SIG-M5 treated with dmso at 0.1 percent for 504 hours (cell line): Measurements from ENCODE around the gene MPIG6B.
A peak's percentile ranks its signal among the peaks of the same experiment; 100 is the strongest.

Experiments used
- DNase-seq: peaks from one replicate; lab custom pipeline; 2025; ENCODE audit not compliant: unreplicated experiment; lab: John Stamatoyannopoulos, UW

Gene MPIG6B, protein sequence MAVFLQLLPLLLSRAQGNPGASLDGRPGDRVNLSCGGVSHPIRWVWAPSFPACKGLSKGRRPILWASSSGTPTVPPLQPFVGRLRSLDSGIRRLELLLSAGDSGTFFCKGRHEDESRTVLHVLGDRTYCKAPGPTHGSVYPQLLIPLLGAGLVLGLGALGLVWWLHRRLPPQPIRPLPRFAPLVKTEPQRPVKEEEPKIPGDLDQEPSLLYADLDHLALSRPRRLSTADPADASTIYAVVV

DNA sequence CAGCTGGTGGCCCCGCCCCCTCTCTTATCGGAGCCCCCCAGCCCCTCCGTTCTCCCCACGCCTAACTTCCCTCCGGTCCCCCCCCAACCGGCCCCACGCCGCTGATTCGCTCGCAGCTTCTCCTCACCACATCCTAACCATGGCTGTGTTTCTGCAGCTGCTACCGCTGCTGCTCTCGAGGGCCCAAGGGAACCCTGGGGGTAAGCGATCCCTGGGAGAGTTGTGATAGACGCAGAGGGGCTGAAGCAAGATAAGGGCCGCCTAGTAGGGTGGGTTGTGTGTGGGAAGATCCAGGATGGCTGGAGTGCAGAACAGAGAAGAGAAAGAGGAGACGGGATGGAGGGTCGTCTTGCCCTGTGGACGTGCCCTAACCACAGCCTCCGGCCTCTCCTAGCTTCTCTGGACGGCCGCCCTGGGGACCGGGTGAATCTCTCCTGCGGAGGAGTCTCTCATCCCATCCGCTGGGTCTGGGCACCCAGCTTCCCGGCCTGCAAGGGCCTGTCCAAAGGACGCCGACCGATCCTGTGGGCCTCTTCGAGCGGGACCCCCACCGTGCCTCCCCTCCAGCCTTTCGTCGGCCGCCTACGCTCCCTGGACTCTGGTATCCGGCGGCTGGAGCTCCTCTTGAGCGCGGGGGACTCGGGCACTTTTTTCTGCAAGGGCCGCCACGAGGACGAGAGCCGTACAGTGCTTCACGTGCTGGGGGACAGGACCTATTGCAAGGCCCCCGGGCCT is at the start of gene MPIG6B:
Gene MPIG6B, plus strand, starts transcription at position 129 of the 735 bp plus-strand sequence. Its CDS starts 11 bp downstream, at position 140.
- no peak for DNase-seq

DNA sequence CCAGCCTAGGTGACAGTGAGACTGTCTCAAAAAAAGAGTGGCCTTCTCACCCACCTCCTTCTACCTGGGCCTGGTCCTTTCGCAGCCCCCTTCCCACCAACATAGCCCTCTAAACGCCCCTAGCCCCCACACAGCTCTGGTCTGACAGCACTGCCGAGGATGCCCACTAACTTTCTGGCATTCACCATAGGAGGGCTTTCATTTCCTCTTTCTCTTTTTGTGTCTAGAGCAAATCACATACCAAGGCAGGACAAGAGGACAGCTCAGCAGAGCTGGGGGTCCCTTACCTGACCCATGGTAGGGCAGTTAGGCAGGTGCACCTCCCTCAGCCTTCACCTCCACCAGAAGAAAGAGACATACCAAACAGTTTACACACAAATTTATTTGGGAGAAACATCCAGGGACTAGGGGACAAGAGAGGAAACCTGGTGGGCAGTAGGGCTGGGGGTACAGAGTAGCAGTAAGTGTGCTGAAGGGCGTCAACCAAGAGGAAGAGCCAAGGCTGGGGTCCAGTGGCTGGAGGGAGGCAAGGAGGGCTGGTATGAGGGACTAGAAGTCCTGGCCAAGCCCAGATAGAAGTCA is 46.8 kb upstream of the MPIG6B start:
- peak; percentile 39 for DNase-seq

DNA sequence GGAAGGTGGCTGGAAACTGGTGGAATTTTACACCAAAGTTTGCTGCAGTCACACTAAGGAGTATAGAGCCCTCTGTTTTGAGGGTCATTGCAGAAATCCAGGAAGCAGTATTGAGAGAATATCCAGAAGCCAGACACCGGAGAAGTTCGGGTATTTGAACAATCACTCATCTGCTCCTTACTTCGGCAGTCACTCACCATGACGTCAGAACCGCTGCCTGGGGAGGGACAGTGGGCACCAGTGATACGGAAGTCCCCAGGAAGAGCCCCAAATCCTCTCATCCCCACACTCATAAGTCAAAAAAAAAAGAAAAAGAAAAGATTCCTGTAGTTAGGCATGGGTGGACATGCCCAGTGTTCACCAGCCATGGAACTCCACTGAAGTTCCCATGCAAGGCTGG is 46.3 kb upstream of the MPIG6B start:
- no peak for DNase-seq

DNA sequence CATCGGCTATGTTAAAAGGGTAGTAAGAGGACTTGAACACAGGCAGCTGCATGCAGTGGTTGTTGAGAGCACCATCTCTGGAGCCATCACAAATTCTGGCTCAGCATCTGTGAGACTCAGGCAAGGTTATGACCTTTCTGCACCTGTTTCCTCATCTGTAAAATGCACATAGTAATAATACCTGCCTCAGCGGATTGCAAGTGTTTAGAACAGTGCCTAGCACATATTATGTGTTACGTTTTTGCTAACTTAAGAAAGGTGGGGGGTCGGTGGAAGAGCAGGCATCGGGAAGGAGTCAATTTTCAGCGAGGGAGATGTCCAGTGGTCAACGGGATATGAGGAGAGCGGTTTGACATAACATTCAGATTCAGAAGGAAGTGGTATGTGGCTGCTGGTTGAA is 45.2 kb upstream of the MPIG6B start:
- DNase-seq: no peak

DNA sequence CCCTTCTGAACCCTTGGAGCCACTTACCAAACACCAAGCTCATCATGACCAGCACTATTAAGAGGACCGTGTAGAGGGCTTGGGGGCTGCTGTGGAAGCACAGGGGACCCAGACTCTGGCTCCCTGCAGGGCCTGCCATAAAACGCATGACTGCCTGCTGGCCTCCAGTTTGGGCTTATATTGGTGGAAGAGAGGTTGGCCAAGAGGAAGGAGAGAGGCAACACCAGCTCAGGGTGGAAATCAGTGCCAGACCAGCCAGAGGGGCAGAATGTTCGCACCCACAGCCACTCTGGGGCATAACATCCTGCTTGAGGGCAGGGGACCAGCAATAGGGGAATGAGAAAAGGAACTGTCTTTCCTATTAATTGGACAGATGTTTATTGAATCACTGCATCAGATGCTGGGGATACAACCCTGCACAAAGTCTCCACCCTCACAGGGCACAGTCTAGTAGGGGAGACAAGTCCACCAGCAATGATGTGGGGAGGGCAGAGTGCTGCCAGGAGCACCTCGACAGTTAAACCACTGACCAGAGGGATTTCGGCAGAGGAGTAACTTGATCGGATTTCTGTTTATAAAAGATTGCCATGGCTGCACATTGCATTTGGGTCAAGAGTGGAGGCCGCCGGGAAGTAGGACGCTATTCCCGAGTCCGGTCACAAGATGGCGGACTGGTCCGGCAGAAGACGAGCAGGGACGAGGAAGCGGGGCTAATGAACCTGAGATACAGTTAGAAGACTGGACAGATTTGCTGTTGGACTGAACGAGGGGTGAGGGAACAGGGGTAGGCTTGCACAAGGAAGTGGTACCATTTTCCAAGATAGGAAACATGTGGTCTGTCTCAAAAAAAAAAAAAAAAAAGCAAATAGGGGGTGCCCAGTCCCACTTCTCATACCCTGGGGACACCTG is 42.7 kb upstream of the MPIG6B start, which contains the start of gene LY6G5C:
Gene LY6G5C, minus strand, starts transcription at position 842 of the 909 bp plus-strand sequence. Its CDS starts 694 bp downstream, at position 148.
- peak; percentile 62 for DNase-seq

DNA sequence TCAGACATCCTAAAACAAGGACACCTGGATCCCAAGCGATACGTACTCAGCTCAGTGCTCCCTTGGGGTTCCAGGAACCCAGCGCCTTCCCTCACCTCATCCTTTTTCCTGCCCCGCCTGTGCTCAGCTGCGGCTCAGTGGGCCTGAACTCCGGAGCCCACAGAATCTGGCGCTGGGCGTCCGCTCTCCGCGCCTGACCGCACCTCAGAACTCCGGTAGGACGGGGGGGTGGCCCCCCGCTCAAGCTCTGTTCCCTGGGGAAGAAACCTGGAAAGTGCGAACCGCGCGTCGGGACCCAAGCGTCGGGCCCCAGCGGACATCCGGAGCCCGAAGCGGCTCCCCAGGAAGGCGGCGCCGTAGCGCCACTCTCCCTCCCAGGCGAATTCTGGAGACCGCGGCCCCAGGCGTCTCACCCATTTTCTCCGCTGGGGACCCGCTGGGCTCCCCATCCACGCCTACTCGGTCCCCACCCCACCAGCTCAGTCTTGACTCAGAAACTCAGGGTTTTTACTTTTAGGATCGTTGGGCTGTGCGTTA is 42.0 kb upstream of the MPIG6B start:
- DNase-seq: no peak

DNA sequence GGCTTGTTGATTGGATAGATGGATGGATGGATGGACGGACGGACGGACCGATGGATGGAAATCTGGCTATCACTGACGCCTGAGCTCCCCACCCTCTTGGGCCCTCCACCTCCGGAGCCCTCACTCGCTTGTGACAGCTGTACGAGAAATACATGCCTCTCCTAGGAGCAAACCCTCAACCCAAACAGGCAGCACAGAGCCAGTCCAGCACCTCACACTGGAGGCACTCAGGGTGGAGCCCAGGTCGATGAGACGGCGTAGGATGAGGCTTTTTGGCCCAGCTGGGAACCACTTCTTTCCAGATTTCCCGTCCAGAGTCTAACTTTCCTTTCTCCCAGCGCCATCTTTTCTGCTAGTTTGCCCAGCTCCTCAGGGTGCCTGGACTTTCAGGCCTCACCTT is 39.6 kb upstream of the MPIG6B start:
- DNase-seq: no peak

DNA sequence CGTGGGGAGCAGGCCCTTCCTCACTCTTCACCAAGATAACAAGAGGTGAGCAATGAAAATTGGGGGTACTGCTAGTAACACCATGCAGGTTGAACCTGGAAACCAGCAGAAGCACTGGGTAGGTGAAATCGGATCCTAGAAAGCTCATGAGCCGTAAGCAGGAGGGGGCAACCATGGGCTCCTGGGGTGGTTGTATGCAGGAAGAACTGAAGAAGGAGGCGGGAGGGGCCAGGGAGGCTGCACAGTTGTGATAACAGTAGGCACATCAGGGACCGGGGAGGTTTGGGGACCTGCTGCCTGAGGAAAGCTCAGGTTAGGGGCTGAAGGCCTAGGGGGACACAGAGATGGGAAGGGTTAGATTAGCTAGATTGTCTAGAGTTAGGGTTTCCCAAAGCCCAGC is 36.7 kb upstream of the MPIG6B start:
- DNase-seq: no peak

DNA sequence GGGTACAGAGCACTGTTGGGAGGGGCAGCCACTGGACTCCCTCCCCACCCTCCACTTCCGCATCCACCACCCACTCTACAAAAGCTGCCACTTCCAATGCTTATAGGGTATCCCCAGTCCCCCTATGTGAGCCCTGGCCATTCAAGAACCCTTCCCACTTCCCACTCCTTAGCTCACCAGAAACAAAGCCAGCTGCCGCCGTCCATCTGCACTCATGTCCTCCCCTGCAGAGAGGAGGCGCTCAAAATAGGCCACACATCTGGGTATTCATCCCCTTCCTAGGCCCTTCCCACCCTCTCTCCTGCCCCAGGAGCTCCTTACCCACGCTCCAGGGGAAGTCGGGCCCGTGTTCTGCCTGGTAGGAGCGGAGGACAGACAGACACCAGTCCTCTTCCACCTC is 35.9 kb upstream of the MPIG6B start:
- DNase-seq: no peak

DNA sequence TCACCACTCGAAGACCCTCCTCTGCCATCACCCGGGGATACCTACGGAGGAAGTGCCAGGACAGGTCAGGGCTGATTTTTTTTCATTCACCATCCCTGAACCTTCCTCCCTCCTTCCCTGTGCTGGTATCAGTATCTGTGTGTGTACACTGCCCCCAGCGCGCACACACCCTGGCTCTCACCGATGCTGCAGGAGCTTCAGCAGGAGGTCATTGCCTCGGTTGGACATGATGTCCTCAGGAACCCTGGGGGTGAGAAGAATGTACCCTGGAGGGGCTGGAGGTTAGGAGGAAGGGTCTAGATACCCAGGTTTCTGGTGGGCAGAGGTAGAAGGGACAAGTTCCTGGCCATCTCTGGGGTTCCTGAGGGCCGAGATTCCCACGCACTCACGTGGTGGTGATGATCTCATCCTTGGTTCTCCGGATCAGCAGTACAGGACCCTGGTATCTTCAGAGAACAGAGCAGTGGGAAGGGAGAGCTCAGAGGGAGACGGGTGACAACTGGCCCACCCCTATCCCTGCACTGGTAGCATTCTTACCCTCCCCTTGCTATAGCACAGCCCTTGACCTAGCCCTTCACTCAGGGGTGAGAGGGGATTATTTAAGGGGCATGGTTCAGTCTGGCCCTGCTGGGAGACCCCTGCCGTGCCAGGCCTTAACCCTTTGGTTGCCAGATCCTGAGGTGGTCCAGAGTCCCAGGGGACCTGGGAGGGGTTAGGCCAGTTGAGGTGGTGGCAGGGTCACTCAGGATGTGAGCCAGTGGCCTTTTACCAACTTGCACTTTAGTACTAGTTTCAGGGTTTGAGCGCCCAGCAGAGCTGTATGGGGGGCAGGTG is 35.1 kb upstream of the MPIG6B start:
- no peak for DNase-seq

DNA sequence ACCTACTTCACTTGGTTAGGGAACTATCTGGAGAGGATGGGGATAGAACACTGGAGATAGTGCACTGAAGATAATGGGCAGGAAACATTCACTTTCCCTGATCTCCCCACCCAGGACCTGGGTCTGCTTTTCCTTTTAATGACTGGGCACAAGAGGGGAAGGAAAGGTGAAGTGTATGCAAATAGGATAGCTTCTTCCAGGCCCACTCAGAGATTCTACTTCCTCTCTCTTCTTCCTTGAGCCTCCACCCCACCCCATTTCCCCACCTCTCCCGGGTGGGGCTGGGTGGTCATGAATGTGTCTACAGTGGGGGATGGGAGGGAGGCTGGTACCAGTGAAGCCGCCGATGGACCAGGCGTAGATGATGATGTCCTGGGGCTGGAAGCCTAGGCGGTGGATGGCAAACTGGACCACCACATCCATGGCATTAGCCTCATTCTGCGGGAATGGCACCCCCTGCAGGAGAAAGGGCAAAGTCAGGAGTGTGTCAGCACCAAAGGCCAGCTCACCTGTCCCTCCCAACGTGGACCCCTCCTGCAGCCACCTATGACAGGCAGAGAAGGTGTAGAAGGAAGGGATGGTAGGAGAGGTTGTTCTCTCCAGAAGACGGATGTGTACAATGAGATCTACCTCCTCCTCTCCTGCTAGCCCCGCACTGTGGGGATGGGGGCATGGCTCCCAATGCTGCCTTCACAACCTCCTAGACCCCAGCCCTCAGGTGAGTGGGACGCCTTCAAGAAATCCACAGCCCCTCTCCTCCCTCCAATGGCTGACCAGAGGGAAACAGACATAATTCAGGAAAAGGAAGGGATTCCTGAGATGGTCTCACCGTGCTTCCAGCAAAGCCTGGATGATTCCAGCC is 33.7 kb upstream of the MPIG6B start:
- DNase-seq: no peak

DNA sequence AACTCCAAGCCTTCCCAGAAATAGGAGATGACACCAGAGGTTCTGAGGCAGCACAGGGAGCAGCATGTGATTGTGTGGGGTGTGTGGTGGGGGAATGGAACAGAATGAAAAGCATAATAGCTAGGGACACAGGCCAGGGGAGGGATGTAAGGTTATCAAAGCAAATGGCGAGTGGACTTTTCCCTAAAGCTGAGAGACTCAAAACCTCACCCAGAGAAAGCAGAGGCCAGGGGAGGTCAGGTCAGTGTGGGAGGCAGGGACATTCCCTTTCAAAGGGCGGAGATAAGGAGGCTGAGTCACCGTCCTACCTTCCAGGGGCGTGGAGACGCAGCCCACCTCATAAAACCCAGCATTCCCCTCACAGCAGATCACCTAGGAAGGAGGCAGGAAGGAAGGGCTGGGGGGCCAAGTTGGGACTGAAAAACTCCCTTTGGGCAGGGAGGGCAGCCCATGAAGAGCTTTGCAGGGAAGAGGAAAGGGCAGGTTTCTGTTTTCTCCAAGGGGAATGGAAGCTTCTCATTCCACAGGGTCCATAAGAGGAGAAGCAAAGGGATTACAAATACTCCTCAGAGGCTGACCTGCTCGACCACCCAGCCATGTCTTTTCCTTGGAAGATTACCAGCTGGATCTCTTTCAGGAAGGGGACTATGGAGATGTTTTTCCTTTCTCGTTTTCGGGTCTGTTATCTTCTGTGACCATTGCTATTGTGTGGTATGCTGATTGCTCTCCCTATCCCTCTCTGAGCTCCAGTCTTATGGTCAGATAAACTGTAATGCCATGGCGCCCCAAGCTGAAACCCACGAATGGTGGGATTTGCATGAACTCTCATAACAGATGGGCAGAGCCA is 32.7 kb upstream of the MPIG6B start:
- DNase-seq: no peak

DNA sequence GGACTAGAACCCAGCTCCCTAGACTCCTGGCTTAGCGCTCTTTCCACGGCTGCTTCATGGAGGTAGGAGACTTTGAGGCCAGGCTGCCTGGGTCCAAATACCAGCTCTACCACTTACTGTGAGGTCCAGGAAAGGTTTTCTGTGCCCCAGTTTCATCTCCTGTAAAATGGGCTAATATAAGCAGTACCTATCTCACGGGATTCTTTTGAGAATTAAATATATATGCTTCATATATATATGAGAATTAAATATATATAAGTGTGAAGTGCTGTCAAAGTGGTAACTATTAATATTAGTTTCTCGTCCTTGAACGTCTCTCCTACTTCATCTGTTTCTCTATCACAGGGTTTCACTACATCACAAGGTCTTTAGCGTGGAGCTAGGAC is 32.1 kb upstream of the MPIG6B start:
- no peak for DNase-seq

DNA sequence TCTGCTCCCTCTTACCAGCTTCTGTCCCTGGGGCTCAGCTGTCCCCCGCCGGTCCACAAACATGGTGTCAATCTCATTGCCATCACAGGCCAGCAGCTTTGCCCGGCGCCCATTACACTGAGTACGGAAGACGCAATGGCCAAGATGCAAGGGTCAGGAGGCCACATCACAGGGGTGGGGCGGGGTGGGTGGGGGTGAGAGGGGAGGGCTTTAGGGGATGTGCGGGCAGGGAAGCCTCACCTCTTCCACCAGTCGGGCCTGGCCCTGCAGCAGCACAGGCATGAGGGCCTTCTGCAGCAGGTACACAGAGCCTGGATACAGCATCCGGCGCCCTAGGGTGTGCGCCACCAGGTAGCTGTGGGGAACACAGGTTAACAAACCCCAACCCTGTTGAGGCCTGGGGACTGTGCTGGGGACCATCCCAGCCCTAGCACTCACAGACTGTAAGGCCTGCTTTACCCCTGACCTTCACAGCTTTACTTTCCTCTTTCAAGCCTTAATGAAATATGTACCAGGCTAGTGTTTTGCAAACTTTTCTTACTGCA is 31.5 kb upstream of the MPIG6B start:
- DNase-seq: no peak

DNA sequence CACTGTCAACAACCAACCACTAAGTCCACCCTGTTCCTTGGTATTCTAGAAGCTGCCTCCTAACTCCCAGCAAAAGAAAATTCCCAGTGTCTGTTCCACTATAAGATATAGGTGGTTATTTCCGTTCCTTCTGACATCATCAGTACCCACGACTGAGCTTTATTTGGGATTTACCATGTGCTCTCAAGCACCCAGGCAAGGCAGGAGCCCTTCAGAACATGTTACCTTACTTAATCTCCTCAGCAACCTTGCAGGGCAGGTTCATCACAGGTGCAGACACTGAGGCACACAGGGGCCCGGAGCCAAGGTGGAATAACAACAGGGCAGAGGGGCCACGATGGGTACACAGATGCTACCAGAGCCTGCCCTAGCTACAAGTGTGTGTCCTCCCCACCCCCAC is 30.8 kb upstream of the MPIG6B start:
- DNase-seq: no peak

DNA sequence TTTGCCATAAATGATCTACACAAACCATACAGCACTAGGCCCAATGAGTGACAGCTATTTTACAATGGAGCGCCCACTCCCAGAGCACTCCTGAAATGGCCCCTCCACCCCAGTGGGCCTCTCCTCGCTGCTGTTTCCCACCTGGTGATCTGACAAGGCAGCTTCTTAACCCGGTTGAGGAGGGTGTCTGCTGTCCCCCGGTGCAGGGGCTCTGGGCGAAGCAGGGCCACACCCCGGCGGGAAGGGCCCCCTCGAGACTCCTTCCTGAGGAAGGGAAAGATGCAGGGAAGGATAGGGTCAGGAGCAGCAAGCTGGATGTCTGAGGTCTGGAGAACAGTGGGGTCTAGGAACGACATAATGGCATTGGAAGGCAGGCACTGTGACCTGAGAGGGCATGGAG is 30.3 kb upstream of the MPIG6B start:
- DNase-seq: no peak

DNA sequence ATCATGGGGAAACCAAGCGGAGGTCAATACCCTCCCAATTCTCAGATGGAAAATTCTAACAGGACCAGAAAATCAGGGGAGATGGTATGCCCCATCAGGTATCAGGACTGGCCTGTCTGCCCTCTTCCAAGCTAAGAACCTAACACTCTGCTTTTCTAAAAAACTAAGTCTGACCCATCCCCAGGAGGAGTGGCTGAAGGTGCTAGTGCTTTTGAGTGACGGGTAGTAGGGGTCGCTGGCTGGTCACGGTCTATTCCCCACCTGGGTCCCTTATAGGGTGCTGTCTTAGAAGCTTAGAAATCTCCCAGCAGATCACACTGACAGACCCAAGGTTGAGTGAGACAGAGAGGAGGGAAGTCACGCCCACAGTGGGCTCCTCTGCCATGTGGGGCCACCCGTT is 29.6 kb upstream of the MPIG6B start:
- DNase-seq: no peak

DNA sequence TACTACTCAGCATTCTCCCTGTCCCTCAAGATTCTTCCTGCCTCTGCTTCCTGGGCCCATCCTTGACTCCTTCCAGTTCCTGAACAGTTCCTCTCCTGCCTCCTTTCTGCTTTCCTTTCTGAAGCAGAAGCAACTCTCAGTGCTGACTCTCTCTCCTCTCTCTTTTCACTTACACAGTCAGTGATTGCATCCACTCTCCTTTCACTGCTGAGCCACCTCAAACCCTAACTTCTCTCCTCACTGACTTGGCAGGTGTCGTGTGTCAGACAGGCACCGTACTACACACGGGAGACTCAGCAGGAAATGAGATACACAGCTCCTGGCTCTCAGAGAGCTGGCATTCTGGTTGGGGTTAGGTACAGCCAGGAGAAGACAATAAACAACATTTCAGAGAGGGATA is 25.6 kb upstream of the MPIG6B start:
- DNase-seq: no peak
